Right cardiac atrium (tissue), 5 donors: Measurements from ENCODE around the gene YPEL5. TPM values are rescaled to one million over a fixed set of nuclear protein-coding genes. Genes with fewer than 3 reads are reported as not detected.
"Not testable (repeated sequence)": the region's sequence is repeated elsewhere in the genome, so short reads cannot be mapped to it uniquely, and the experiment has no call there.

Source experiments
- ATAC-seq, 2 donors: fragments of 200-7000 bp; cut with Tn5 transposase; one replicate each; pipeline versions ENCODE4 v1.8.0 to v1.9.1; 2020; ENCODE audit warnings: moderate library complexity in 2 of 2, mild to moderate bottlenecking in 1 of 2
- DNase-seq, 3 donors: peaks; one replicate each; pipeline ENCODE4 v3.0.0-alpha.2; 2020
- H3K27ac ChIP-seq: one replicate; pipeline ENCODE4 v1.5.1; 2013; ENCODE audit warnings: mild to moderate bottlenecking, low read length, control low read depth, moderate library complexity
- H3K27me3 ChIP-seq: one replicate; pipeline ENCODE4 v1.6.1; 2013; ENCODE audit not compliant: control insufficient read depth, insufficient read depth
- H3K4me1 ChIP-seq: one replicate; pipeline ENCODE4 v1.6.1; 2013; ENCODE audit warnings: low read length; ENCODE audit not compliant: control insufficient read depth, insufficient read depth
- H3K4me3 ChIP-seq: one replicate; pipeline ENCODE4 v1.5.1; 2013; ENCODE audit warnings: low read length, control low read depth
- H3K9me3 ChIP-seq: one replicate; pipeline ENCODE4 v1.6.1; 2013; ENCODE audit warnings: low read length; ENCODE audit not compliant: control insufficient read depth
- WGBS: extraction: QIAGEN DNeasy Blood & Tissue Kit; methylation state at CpG from one replicate; pipeline ENCODE4 v1.1.7; 2013; 5-methylcytosine and 5-hydroxymethylcytosine counted together
- intact Hi-C, 4 donors: fragments of 100-400 bp; cut with DNase I; formaldehyde crosslinking; loops; one replicate each; pipeline versions ENCODE4 v1.11.0 to v1.14.0; 2022 to 2023
- polyA plus RNA-seq: library from polyadenylated mRNA; stranded (reverse); fragments of 200-250 nt; gene quantifications from one replicate; pipeline ENCODE4 v1.2.3, GENCODE V29; 2013
- total RNA-seq, 4 donors: library from RNA; stranded (reverse); fragmentation: NEBNext Ultra II Directional; extraction: Animal tissue kit (Norgen Biotek cat#: 25700); gene quantifications; one replicate each; pipeline ENCODE4 v1.2.1, GENCODE V29; 2021
- donor health status: healthy with polysubstance abuse.
- donor health status: DM: no; HTN: yes; CAD: no.
- donor health status: DM: no; HTN: no; CAD: no.
- donor health status: DM: no; HTN: yes; CAD: no; lungs with severe emphysema.
- donor health status: DM: yes; HTN: yes; CAD: no.

YPEL5 gene
- total and polyA plus RNA-seq, 5 donors, result 49.5 to 71.7 (median 59.5) TPM

DNA sequence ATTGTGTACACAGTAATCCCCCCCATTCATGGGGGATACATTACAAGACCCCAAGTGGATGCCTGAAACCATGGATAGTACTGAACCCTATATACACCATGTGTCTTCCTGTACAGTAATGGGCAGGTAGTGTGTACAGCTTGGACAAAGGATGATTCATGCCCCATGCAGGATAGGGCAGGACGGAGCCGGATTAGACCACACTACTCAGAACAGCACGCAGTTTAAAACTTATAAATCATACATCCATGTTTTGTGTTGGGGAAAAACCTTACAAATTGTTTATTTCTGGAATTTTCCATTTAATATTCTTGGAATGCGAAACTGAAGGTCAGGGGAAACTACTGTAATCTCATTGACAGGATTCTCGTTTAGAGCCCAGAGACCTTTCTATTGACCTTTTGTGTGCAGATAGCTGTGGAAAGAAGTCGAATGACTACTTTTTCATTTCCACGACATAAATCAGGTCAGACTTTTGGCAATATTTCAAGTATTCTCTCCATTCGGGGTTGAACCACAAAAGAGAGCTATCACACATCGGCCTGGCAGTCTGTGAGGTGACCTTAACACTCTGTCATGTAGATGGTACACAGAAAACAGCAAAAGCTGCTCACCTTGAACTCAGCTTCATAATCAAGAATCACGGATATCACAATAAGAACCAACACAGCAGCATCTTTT is 9.9 kb upstream of the YPEL5 start:
- ATAC-seq (no peak), DNase-seq (no peak)
- Histone ChIP-seq H3K27me3 (no peaks in the 10 kb centered on the region), H3K4me1 (no peaks in the 10 kb centered on the region), H3K27ac (no peak overlapping the region), H3K9me3 (no peaks in the 10 kb centered on the region), H3K4me3 (no peak overlapping the region)
- intact Hi-C loops, result no loop called here
- 63% methylated on average over 10 of the region's 10 CpGs for WGBS

DNA sequence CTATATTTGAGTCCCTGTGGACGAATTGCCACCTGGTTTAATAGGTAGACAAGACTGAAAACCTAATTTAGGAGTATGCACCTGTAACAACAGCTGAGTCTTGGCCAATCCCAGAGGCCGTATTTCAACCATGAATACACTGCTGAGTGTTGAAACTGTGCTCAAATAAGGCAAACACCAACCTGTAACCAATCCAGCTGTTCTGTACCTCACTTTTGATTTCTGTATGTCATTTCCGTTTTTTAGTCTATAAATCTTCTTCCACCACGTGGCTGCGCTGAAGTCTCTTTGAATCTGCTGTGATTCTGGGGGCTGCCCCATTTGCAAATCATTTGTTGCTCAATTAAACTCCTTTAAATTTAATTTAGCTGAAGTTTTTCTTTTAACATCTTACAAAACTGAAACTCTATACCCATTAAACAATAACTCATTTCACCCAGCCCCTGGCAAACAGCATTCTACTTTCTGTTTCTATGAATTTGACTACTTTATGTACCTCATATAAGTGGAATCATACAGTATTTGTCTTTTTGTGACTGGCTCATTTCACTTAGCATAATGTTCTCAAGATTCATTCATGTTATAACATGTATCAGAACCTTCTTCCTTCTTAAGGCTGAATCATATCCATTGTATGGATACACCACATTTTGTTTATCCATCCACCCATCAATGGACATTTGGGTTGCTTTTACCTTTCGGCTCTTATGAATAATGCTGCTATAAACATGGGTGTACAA is 7.5 kb upstream of the YPEL5 start:
- ATAC-seq (no peak), DNase-seq (no peak)
- H3K9me3 ChIP-seq, result no peaks in the 10 kb centered on the region
- H3K4me1 ChIP-seq, result no peaks in the 10 kb centered on the region
- H3K27ac ChIP-seq, result no peak overlapping the region
- intact Hi-C loops, result no loop called here
- 70% methylated on average over 6 of the region's 6 CpGs for WGBS
- H3K27me3 ChIP-seq, result no peaks in the 10 kb centered on the region
- no peak overlapping the region for H3K4me3 ChIP-seq

DNA sequence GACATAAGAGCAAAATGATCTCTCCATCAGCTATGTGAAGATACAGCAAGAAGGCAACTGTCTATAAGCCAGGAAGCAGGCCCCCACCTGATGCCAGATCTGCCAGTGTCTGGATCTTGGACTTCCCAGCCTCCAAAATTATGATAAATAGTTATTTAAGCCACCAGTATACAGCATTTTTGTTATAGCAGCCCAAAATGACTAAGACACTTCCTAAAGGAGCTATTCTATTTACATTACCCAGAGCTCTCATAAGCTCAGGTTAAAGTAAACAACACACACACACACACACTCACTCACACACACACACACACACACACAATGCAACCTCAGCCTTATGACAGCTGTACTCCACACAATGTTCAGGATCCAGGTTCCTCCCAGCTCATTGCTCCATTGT is 5.7 kb upstream of the YPEL5 start:
- intact Hi-C loops, result no loop called here
- H3K27me3 ChIP-seq, result no peaks in the 10 kb centered on the region
- no peak overlapping the region for H3K27ac ChIP-seq
- H3K4me1 ChIP-seq, result no peaks in the 10 kb centered on the region
- no peak for ATAC-seq
- DNase-seq, result no peak
- no peak overlapping the region for H3K4me3 ChIP-seq
- H3K9me3 ChIP-seq, result no peaks in the 10 kb centered on the region

DNA sequence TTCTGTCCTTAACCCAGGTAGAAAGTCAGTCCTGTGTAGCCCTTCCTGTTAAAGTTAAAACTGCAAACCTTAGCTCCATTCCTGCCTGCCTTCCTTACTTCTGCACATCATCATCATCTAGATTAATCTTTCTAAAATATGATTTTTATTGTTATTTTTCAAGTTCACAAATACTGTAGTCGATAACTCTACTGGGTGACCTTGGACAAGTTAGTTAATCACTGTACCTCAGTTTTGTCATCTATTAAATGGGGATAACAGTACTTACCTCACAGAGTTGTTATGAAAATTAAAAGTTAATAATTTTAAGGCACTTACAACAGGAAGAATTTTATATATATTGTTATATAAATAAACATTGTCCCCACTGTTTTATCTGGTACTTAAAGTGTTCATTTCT is 2.5 kb upstream of the YPEL5 start:
- Histone ChIP-seq H3K4me3 (no peak overlapping the region), H3K9me3 (no peaks in the 10 kb centered on the region), H3K27ac (no peak overlapping the region), H3K4me1 (no peaks in the 10 kb centered on the region), H3K27me3 (no peaks in the 10 kb centered on the region)
- DNase-seq (no peak), ATAC-seq (no peak)
- 84% methylated on average over 1 of the region's 1 CpG for WGBS
- intact Hi-C loops, result no loop called here

DNA sequence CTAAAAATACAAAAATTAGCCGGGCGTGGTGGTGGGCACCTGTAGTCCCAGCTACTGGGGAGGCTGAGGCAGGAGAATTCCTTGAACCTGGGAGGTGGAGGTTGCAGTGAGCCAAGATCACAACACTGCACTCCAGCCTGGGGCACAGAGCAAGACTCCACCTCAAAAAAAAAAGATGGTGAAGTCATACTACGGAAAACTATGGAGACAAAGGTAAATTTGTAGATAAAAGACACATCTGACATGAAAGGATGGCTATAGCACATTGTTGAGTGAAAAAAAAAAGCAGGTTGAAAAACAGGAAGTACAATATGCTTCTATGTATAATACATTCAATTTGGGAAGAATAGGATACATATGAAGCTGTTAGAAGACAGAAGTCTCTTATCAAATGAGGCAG is 1.9 kb upstream of the YPEL5 start:
- ATAC-seq, H3K4me1 ChIP-seq, H3K9me3 ChIP-seq, H3K4me3 ChIP-seq, intact Hi-C loops, H3K27ac ChIP-seq, H3K27me3 ChIP-seq, DNase-seq: not testable (repeated sequence)
- 94% methylated on average over 3 of the region's 3 CpGs for WGBS

DNA sequence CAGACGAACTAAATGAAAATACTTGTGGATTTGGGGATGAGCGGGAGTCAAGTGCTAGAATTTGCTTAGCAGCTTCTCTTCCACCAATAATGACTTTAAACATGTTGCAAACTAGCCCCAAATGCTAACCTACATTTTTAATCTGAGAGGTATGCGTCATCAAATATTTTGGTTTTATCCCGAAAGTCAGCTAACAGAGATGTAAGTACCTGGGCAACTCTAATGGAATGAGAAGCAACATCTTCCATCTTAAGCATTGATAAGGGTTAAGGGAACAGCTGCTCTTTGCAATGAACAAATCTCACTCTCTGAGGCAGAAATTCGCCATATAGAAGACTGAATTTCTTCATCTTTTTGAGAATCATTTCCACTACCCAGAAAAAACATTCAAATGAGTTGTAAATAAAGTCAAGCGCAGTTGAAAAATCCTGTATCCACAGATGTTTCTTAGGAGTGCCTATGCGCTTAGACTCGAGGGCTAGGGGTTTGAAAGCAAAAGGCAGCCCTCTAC is 926 bp upstream of the YPEL5 start:
- H3K4me1 ChIP-seq, result no peaks in the 10 kb centered on the region
- ATAC-seq (no peak), DNase-seq (no peak)
- no peaks in the 10 kb centered on the region for H3K9me3 ChIP-seq
- intact Hi-C loops, result no loop called here
- no peaks in the 10 kb centered on the region for H3K27me3 ChIP-seq
- H3K4me3 ChIP-seq, result peak overlapping the region; percentile 36
- peak overlapping the region; percentile 71 for H3K27ac ChIP-seq
- WGBS, result 40% methylated on average over 8 of the region's 8 CpGs

DNA sequence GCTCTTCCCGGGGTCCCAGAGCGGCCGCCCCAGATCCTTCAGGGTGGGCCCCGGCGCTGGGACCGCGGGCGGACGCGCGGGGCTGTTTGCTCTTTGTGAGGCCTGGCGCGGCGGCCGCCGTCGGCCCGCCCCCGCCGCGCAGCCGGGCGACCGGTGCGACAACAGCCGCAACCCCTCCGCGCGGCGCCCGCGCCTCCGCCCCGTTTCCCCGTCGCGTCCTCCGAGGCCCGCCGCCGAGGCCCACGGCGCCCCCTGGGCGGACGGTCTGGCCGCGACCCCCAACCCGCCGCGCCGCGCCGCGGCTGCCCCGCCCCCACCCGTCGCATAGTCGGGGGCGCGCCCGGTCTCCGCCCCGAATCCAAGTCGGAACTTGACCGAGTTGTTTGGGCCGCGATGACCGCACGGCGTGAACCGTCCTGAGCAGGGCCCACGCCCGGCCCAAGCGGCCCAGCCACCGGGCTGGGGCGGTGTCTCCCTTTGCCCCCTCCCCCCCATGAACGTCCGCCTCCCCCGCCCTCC is 448 bp downstream of the YPEL5 start:
- H3K27me3 ChIP-seq, result no peaks in the 10 kb centered on the region
- H3K9me3 ChIP-seq, result no peaks in the 10 kb centered on the region
- no peaks in the 10 kb centered on the region for H3K4me1 ChIP-seq
- peak overlapping the region; percentile 69 for H3K27ac ChIP-seq
- intact Hi-C loops, result no loop called here
- DNase-seq (no peak), ATAC-seq (peak; percentile 5 to 13)
- WGBS, result under 1% methylated on average over 79 of the region's 79 CpGs
- peak overlapping the region; percentile 84 for H3K4me3 ChIP-seq

DNA sequence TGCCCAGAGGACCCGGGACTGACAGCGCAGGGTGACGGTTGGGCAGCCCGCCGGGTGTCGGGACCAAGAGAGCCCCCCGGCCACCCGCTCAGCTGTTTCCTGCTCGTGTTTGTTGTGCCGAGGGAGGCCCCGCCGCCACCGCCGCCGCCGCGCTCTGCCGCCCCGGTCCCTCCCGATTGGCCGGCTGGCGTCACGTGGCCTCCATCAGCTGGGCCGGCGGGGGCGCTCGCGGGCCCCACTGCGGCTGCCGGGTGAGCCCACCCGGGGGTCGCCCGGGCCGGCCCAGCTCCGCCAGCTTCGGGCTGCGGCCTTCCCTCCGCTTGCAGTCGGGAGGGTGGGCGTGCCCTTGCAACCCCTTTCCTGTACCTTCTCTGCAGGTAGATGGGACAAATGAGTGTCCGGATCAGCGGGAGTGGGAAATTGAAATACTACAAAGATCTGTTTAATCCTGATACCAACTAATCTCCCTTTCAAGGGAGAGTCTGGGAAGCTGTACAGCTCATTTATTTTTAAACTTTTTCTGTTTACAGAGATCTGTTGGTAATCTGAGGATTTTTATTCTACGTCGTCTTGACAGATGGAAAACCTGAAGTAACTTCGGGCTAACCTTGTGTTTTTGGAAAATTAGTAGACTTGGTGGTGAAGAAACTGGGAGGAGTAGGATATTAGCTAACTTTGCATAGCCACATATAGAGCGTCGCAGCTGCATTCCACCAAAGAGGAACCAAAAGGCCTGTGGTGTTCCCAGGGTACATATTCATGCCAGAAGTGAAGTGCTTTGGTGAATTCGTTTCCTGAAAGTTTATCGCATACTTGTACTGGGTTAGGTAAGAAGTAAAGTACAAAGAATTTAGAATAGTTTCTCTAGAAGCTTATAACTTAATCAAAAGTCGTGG is 1.2 kb downstream of the YPEL5 start:
- Histone ChIP-seq H3K9me3 (no peaks in the 10 kb centered on the region), H3K27ac (peak overlapping the region; percentile 69), H3K4me3 (peak overlapping the region; percentile 84), H3K4me1 (no peaks in the 10 kb centered on the region), H3K27me3 (no peaks in the 10 kb centered on the region)
- DNase-seq (peak; percentile 83 to 94 (median 93)), ATAC-seq (peak; percentile 38 to 49)
- intact Hi-C loops, result no loop called here
- 4% methylated on average over 50 of the region's 50 CpGs for WGBS

DNA sequence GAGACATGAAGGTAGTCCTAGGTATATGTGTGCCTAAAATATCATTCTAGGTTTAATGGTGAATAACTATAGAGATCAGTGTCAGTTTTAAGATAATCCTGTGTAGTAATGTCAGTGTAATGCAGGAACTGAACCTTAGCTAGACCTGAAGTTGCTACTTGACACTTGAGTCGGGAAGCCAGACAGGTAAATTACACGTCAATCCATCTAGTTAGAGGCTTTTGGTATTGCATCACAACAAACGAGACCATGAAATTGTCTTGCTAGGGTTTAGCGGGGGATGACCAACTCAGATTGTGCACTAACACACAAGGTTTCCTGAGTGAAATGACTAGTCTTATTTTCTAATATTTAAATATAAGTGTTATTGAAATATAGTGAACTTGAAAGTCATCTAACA is 2.0 kb downstream of the YPEL5 start:
- H3K27me3 ChIP-seq, result no peaks in the 10 kb centered on the region
- H3K4me1 ChIP-seq, result no peaks in the 10 kb centered on the region
- no peaks in the 10 kb centered on the region for H3K9me3 ChIP-seq
- ATAC-seq (no peak), DNase-seq (no peak)
- H3K4me3 ChIP-seq, result no peak overlapping the region
- no peak overlapping the region for H3K27ac ChIP-seq
- intact Hi-C loops, result no loop called here
- WGBS, result 61% methylated on average over 4 of the region's 4 CpGs

DNA sequence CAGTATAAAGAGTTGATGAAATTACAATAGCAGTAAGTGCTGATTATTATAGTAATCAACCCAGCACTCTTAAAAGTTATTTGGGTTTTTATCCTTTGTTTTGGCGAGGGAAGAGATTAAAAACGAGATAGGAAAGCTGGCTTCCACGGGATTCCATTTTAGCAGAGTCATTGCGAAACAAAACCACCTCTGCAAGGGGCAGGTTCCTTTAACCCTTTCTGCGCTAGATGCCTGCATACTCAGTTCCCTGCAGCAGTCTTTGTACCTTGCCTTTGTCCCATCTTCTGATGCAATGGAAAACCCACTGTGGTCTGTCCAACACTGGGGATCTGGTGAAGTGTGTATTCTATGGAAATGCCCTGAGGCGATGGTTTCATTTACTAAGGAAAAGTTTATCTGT is 2.7 kb downstream of the YPEL5 start:
- intact Hi-C loops, result no loop called here
- H3K27ac ChIP-seq, result no peak overlapping the region

DNA sequence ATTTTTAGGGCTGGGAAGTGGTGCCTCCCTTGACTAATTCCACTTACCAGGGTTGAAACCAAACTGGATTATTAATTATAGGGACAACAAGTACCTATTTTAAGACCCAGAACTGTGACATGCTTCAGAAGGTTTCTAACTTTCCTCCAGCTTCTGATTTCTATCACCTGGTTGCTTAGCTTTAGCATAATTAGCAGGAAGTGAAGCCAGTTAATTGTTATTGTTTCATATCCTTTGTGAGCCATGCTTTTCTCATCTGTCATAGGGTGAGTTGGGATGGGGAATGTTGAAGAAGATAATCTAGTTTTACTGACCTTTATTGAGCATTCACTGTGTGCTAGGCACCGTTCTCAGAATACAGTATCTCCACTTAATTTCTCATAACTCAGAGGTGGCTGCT is 3.2 kb downstream of the YPEL5 start:
- Histone ChIP-seq H3K4me1 (no peaks in the 10 kb centered on the region), H3K4me3 (no peak overlapping the region), H3K27ac (no peak overlapping the region), H3K27me3 (no peaks in the 10 kb centered on the region), H3K9me3 (no peaks in the 10 kb centered on the region)
- ATAC-seq (no peak), DNase-seq (no peak)
- 46% methylated on average over 1 of the region's 1 CpG for WGBS
- intact Hi-C loops, result no loop called here

More for the DNA sequence above, 2.7 kb downstream of the YPEL5 start:
- H3K4me3 ChIP-seq, result no peak overlapping the region
- no peak for DNase-seq
- no peak for ATAC-seq
- no peaks in the 10 kb centered on the region for H3K4me1 ChIP-seq
- 33% methylated on average over 6 of the region's 6 CpGs for WGBS
- H3K9me3 ChIP-seq, result no peaks in the 10 kb centered on the region
- no peaks in the 10 kb centered on the region for H3K27me3 ChIP-seq
